Thyroid gland (tissue), 4 donors: ENCODE measurements around the gene FOSL2. TPM values are rescaled to one million over a fixed set of nuclear protein-coding genes. Genes with fewer than 3 reads are reported as not detected.

Experiments
- DNase-seq, 2 donors: peaks; one replicate each; pipeline ENCODE4 v3.0.0-alpha.2; 2019
- H3K27ac ChIP-seq, 3 donors: fragments of 200-600 bp; sonication (generic); 1 replicate in 2 of 3; 2 replicates in 1 of 3; pipeline ENCODE4 v1.5.1; 2016 to 2019; ENCODE audit warnings: mild to moderate bottlenecking in 1 of 3, moderate library complexity in 1 of 3
- H3K27me3 ChIP-seq: fragments of 200-600 bp; sonication (generic); one replicate; pipeline ENCODE4 v1.5.1; 2019
- H3K36me3 ChIP-seq, 2 donors: fragments of 200-600 bp; sonication (generic); one replicate each; pipeline ENCODE4 v1.5.1; 2016 to 2019
- H3K4me1 ChIP-seq, 2 donors: fragments of 200-600 bp; sonication (generic); one replicate each; pipeline ENCODE4 v1.5.1; 2017 to 2019
- H3K4me3 ChIP-seq, 3 donors: fragments of 200-600 bp; sonication (generic); replicated peaks in 1 of 3; 1 replicate in 2 of 3; 2 replicates in 1 of 3; pipeline ENCODE4 v1.5.1; 2016; ENCODE audit warnings: mild to moderate bottlenecking in 1 of 3
- H3K9me3 ChIP-seq: fragments of 200-600 bp; sonication (generic); one replicate; pipeline ENCODE4 v1.5.1; 2017
- POLR2A ChIP-seq, 2 donors: fragments of 450-650 bp; IDR thresholded peaks; one replicate each; pipeline ENCODE4 v1.6.1; 2017; ENCODE audit warnings: antibody characterized with exemption in 2 of 2, mild to moderate bottlenecking in 2 of 2, moderate library complexity in 1 of 2
- WGBS, 2 donors: methylation state at CpG; one replicate each; pipeline ENCODE4 v1.1.5; 2017; 5-methylcytosine and 5-hydroxymethylcytosine counted together
- intact Hi-C: fragments of 100-400 bp; cut with DNase I; formaldehyde crosslinking; loops from one replicate; pipeline ENCODE4 v1.15.1; 2023
- total RNA-seq, 4 donors: library from RNA; depleted of rRNA; stranded (reverse); fragments of >200 nt; gene quantifications; one replicate each; pipeline ENCODE4 v1.2.3, GENCODE V29; 2016
- TF ChIP-seq, protein P1 (sequence below), 6 experiments: fragments of 200-600 bp in 3 of 6; fragments of 450-650 bp in 3 of 6; sonication (generic) in 3 of 6; IDR thresholded peaks; one replicate each; pipeline ENCODE4 v1.5.1; 2016 to 2019; ENCODE audit warnings: antibody characterized with exemption in 6 of 6, mild to moderate bottlenecking in 2 of 6, inconsistent platforms in 1 of 6, moderate library complexity in 1 of 6

The FOSL2 gene
- total RNA-seq, 4 donors from 2014 or later, result 30.7 to 85.1 (median 40.6) TPM

- intact Hi-C loops, result no loop called here
- WGBS, 2 donors, result 89 to 94% methylated on average over 3 of the region's 3 CpGs
- Histone ChIP-seq H3K27ac (no peak overlapping the region), H3K4me3 (no peak overlapping the region), H3K4me1 (peaks cover 5 to 11% of the 10 kb centered on the region in 2 donors), H3K36me3 (no peaks in the 10 kb centered on the region), H3K9me3 (no peaks in the 10 kb centered on the region), H3K27me3 (no peaks in the 10 kb centered on the region)
- no peak for TF ChIP-seq POLR2A (IDR thresholded peaks at IDR 0.05)
- TF ChIP-seq, protein P1, sequence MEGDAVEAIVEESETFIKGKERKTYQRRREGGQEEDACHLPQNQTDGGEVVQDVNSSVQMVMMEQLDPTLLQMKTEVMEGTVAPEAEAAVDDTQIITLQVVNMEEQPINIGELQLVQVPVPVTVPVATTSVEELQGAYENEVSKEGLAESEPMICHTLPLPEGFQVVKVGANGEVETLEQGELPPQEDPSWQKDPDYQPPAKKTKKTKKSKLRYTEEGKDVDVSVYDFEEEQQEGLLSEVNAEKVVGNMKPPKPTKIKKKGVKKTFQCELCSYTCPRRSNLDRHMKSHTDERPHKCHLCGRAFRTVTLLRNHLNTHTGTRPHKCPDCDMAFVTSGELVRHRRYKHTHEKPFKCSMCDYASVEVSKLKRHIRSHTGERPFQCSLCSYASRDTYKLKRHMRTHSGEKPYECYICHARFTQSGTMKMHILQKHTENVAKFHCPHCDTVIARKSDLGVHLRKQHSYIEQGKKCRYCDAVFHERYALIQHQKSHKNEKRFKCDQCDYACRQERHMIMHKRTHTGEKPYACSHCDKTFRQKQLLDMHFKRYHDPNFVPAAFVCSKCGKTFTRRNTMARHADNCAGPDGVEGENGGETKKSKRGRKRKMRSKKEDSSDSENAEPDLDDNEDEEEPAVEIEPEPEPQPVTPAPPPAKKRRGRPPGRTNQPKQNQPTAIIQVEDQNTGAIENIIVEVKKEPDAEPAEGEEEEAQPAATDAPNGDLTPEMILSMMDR (IDR thresholded peaks at IDR 0.05), result no peak
- no peak for DNase-seq
Measured at GRCh38 chr2:28428486-28428885, 35.8 kb downstream of the FOSL2 start.

- 91 to 93% methylated on average over 3 of the region's 3 CpGs for WGBS, 2 donors
- no peaks in the 10 kb centered on the region for H3K4me1 ChIP-seq
Measured at GRCh38 chr2:28429636-28430376, 37.1 kb downstream of the FOSL2 start.

GRCh38 chr2:28430377-28430765 lies 37.7 kb downstream of the FOSL2 start:
- H3K27me3 ChIP-seq, result no peaks in the 10 kb centered on the region
- H3K4me1 ChIP-seq, result no peaks in the 10 kb centered on the region
- DNase-seq, result no peak
- H3K9me3 ChIP-seq, result no peaks in the 10 kb centered on the region
- no peak overlapping the region for H3K4me3 ChIP-seq
- intact Hi-C loops, result no loop called here
- no peaks in the 10 kb centered on the region for H3K36me3 ChIP-seq
- no peak overlapping the region for H3K27ac ChIP-seq
- 83 to 93% methylated on average over 5 of the region's 5 CpGs for WGBS, 2 donors
- no peak for TF ChIP-seq POLR2A (IDR thresholded peaks at IDR 0.05)
- TF ChIP-seq, protein P1 (IDR thresholded peaks at IDR 0.05), result no peak

More at GRCh38 chr2:28429636-28430376, 37.1 kb downstream of the FOSL2 start:
- intact Hi-C loops, result no loop called here
- no peak for DNase-seq
- no peak overlapping the region for H3K4me3 ChIP-seq
- no peaks in the 10 kb centered on the region for H3K36me3 ChIP-seq
- no peaks in the 10 kb centered on the region for H3K27me3 ChIP-seq
- no peaks in the 10 kb centered on the region for H3K9me3 ChIP-seq
- H3K27ac ChIP-seq, result no peak overlapping the region
- no peak for TF ChIP-seq POLR2A (IDR thresholded peaks at IDR 0.05)
- TF ChIP-seq, protein P1 (IDR thresholded peaks at IDR 0.05), result no peak

- H3K4me3 ChIP-seq, result no peak overlapping the region
- intact Hi-C loops, result no loop called here
- H3K4me1 ChIP-seq, result no peaks in the 10 kb centered on the region
- DNase-seq, result no peak
- no peaks in the 10 kb centered on the region for H3K36me3 ChIP-seq
- no peak for TF ChIP-seq POLR2A (IDR thresholded peaks at IDR 0.05)
- TF ChIP-seq, protein P1 (IDR thresholded peaks at IDR 0.05), result no peak
- H3K27me3 ChIP-seq, result no peaks in the 10 kb centered on the region
- WGBS, 2 donors, result 75 to 89% methylated on average over 5 to 6 of the region's 6 CpGs
- H3K9me3 ChIP-seq, result no peaks in the 10 kb centered on the region
- no peak overlapping the region for H3K27ac ChIP-seq
Measured at GRCh38 chr2:28430788-28431418, 38.2 kb downstream of the FOSL2 start.

GRCh38 chr2:28431741-28432140 lies 39.1 kb downstream of the FOSL2 start:
- TF ChIP-seq POLR2A (IDR thresholded peaks at IDR 0.05), result no peak
- TF ChIP-seq, protein P1 (IDR thresholded peaks at IDR 0.05), result no peak
- Histone ChIP-seq H3K4me1 (no peaks in the 10 kb centered on the region), H3K4me3 (no peak overlapping the region), H3K27ac (no peak overlapping the region), H3K36me3 (no peaks in the 10 kb centered on the region), H3K9me3 (no peaks in the 10 kb centered on the region), H3K27me3 (no peaks in the 10 kb centered on the region)
- 94 to 100% methylated on average over 3 to 4 of the region's 4 CpGs for WGBS, 2 donors
- no peak for DNase-seq
- intact Hi-C loops, result no loop called here
